HEK293 (cell line): ENCODE results near the gene CDCA3.

Experiments
- GLI4 ChIP-seq: fragments of 450-650 bp; formaldehyde crosslinking; IDR thresholded peaks from 2 replicates; pipeline ENCODE4 v1.5.1; 2016; ENCODE audit warnings: missing biosample characterization, missing genetic modification characterization
- KLF8 ChIP-seq: fragments of 450-650 bp; formaldehyde crosslinking; IDR thresholded peaks from 2 replicates; pipeline ENCODE4 v1.5.1; 2016; ENCODE audit warnings: missing biosample characterization, missing genetic modification characterization
- MEIS1 ChIP-seq: sonication (generic); formaldehyde crosslinking; IDR thresholded peaks from 2 replicates; pipeline ENCODE4 v1.8.1; 2022; ENCODE audit warnings: missing genetic modification reagents, mild to moderate bottlenecking, borderline replicate concordance
- SETDB1 ChIP-seq: IDR thresholded peaks from one replicate; pipeline ENCODE4 v1.6.1; 2017; ENCODE audit warnings: mild to moderate bottlenecking, low read length, moderate library complexity, mixed read lengths; ENCODE audit not compliant: insufficient read length
- ZBTB21 ChIP-seq: fragments of 450-650 bp; formaldehyde crosslinking; IDR thresholded peaks from 2 replicates; pipeline ENCODE4 v1.5.1; 2017; ENCODE audit warnings: missing biosample characterization, missing genetic modification characterization
- ZBTB48 ChIP-seq: fragments of 450-650 bp; formaldehyde crosslinking; IDR thresholded peaks from 2 replicates; pipeline ENCODE4 v1.5.1; 2016; ENCODE audit warnings: missing biosample characterization, missing genetic modification characterization
- ZNF114 ChIP-seq: fragments of 450-650 bp; formaldehyde crosslinking; IDR thresholded peaks from 2 replicates; pipeline ENCODE4 v1.5.0; 2017; ENCODE audit warnings: missing biosample characterization, missing genetic modification characterization
- ZNF133 ChIP-seq: fragments of 450-650 bp; formaldehyde crosslinking; IDR thresholded peaks from 2 replicates; pipeline ENCODE4 v1.5.1; 2016; ENCODE audit warnings: missing biosample characterization, missing genetic modification characterization
- ZNF140 ChIP-seq: fragments of 450-650 bp; formaldehyde crosslinking; IDR thresholded peaks from 2 replicates; pipeline ENCODE4 v1.5.1; 2016; ENCODE audit warnings: missing biosample characterization, missing genetic modification characterization
- ZNF394 ChIP-seq: fragments of 450-650 bp; formaldehyde crosslinking; IDR thresholded peaks from 2 replicates; pipeline ENCODE4 v1.5.1; 2016; ENCODE audit warnings: missing biosample characterization, missing genetic modification characterization, mild to moderate bottlenecking, moderate library complexity, borderline replicate concordance
- ZNF530 ChIP-seq: fragments of 450-650 bp; formaldehyde crosslinking; IDR thresholded peaks from 2 replicates; pipeline ENCODE4 v1.5.1; 2016; ENCODE audit warnings: low read depth, missing biosample characterization, missing genetic modification characterization
- ZNF585B ChIP-seq: fragments of 450-650 bp; formaldehyde crosslinking; IDR thresholded peaks from 2 replicates; pipeline ENCODE4 v1.5.1; 2016; ENCODE audit warnings: missing biosample characterization, missing genetic modification characterization
- ZNF624 ChIP-seq: fragments of 450-650 bp; formaldehyde crosslinking; IDR thresholded peaks from 2 replicates; pipeline ENCODE4 v1.5.1; 2017; ENCODE audit warnings: missing biosample characterization, missing genetic modification characterization
- ZNF660 ChIP-seq: fragments of 450-650 bp; IDR thresholded peaks from 2 replicates; pipeline ENCODE4 v1.5.1; 2018; ENCODE audit warnings: missing biosample characterization, mild to moderate bottlenecking, missing genetic modification characterization
- ZNF670 ChIP-seq: fragments of 450-650 bp; formaldehyde crosslinking; IDR thresholded peaks from 2 replicates; pipeline ENCODE4 v1.5.1; 2016; ENCODE audit warnings: missing biosample characterization, missing genetic modification characterization, low read depth
- ZNF792 ChIP-seq: fragments of 450-650 bp; formaldehyde crosslinking; IDR thresholded peaks from 2 replicates; pipeline ENCODE4 v1.5.1; 2016; ENCODE audit warnings: missing biosample characterization, missing genetic modification characterization
- ZNF830 ChIP-seq: fragments of 450-650 bp; IDR thresholded peaks from 2 replicates; pipeline ENCODE4 v1.5.0; 2018; ENCODE audit warnings: missing biosample characterization, missing genetic modification characterization, low read depth, mild to moderate bottlenecking, moderate library complexity
- TF ChIP-seq, protein P1 (sequence below): fragments of 450-650 bp; formaldehyde crosslinking; IDR thresholded peaks from 2 replicates; pipeline ENCODE4 v1.5.1; 2016; ENCODE audit warnings: missing biosample characterization, missing genetic modification characterization
- TF ChIP-seq, protein P2 (sequence below): fragments of 450-650 bp; formaldehyde crosslinking; IDR thresholded peaks from 2 replicates; pipeline ENCODE4 v1.5.1; 2016; ENCODE audit warnings: missing biosample characterization, missing genetic modification characterization
- TF ChIP-seq, protein P3 (sequence below): fragments of 450-650 bp; formaldehyde crosslinking; IDR thresholded peaks from 2 replicates; pipeline ENCODE4 v1.5.1; 2017; ENCODE audit warnings: missing biosample characterization, missing genetic modification characterization
- TF ChIP-seq, protein P4 (sequence below): fragments of 450-650 bp; formaldehyde crosslinking; IDR thresholded peaks from 2 replicates; pipeline ENCODE4 v1.5.0; 2017; ENCODE audit warnings: missing biosample characterization, missing genetic modification characterization, borderline replicate concordance
- TF ChIP-seq, protein P5 (sequence below): fragments of 450-650 bp; formaldehyde crosslinking; IDR thresholded peaks from 2 replicates; pipeline ENCODE4 v1.5.1; 2017; ENCODE audit warnings: missing biosample characterization, missing genetic modification characterization
- TF ChIP-seq, protein P6 (sequence below): fragments of 450-650 bp; formaldehyde crosslinking; IDR thresholded peaks from 2 replicates; pipeline ENCODE4 v1.5.1; 2016; ENCODE audit warnings: missing biosample characterization, missing genetic modification characterization, borderline replicate concordance
- TF ChIP-seq, protein P7 (sequence below): fragments of 450-650 bp; formaldehyde crosslinking; optimal IDR thresholded peaks from 2 replicates; pipeline ENCODE3; 2016; ENCODE audit warnings: missing biosample characterization, mild to moderate bottlenecking, missing genetic modification characterization

Gene CDCA3

DNA sequence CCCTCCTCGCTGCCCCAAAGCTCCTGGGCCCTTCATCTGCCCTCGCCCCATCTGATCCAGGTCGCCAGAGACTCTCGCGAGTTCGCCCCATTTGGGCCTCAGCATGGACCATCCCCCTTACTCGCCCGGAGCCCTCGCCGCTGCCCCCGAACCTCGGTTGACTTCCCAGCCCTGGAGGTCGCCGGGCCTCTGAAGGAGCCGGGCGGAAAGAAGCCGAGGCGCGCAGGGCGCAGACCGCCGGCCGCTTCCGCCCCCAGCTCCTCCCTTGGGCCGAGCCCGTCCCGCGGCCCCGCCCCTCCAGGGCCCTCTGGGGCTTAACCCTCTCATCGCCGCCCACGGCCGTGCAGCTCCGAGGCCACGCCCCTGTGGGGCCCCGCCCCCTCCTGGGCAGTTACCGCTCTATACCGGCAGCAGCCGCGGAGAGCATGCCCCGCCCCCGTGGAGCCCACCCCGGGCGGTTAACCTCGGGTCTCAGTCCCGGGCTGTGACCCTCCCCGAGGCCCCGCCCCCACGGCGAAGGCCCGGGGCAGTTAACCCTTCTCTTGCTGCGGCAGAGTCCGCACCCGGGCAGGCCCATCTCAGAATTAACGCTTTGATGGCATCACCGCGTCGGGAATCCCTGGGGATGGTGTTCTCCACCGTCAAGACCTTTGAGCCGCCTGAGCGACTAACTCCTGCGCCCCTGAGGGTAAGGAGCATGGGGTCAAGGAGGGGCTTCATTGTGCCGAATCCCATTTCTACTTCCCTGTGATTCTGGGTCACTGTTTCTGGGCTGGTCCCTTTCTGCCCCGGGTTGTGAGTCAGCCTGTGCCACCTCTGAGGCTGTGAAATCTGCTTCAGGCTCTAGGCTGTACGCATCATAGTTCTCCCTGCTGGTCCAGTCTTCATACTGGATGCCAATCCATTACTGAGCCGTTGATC lies 22.3 kb upstream of the CDCA3 start, which contains the start of gene SPSB2 (continued):
- TF ChIP-seq, protein P1, sequence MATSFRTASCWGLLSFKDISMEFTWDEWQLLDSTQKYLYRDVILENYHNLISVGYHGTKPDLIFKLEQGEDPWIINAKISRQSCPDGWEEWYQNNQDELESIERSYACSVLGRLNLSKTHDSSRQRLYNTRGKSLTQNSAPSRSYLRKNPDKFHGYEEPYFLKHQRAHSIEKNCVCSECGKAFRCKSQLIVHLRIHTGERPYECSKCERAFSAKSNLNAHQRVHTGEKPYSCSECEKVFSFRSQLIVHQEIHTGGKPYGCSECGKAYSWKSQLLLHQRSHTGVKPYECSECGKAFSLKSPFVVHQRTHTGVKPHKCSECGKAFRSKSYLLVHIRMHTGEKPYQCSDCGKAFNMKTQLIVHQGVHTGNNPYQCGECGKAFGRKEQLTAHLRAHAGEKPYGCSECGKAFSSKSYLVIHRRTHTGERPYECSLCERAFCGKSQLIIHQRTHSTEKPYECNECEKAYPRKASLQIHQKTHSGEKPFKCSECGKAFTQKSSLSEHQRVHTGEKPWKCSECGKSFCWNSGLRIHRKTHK (tag by site-specific recombination) = no peak
- no peak for TF ChIP-seq ZNF530 (tag by site-specific recombination)
- TF ChIP-seq, protein P2, sequence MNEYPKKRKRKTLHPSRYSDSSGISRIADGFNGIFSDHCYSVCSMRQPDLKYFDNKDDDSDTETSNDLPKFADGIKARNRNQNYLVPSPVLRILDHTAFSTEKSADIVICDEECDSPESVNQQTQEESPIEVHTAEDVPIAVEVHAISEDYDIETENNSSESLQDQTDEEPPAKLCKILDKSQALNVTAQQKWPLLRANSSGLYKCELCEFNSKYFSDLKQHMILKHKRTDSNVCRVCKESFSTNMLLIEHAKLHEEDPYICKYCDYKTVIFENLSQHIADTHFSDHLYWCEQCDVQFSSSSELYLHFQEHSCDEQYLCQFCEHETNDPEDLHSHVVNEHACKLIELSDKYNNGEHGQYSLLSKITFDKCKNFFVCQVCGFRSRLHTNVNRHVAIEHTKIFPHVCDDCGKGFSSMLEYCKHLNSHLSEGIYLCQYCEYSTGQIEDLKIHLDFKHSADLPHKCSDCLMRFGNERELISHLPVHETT (tag by site-specific recombination) = no peak
- peak; percentile 62 for TF ChIP-seq GLI4 (tag by site-specific recombination)
- TF ChIP-seq, protein P3, sequence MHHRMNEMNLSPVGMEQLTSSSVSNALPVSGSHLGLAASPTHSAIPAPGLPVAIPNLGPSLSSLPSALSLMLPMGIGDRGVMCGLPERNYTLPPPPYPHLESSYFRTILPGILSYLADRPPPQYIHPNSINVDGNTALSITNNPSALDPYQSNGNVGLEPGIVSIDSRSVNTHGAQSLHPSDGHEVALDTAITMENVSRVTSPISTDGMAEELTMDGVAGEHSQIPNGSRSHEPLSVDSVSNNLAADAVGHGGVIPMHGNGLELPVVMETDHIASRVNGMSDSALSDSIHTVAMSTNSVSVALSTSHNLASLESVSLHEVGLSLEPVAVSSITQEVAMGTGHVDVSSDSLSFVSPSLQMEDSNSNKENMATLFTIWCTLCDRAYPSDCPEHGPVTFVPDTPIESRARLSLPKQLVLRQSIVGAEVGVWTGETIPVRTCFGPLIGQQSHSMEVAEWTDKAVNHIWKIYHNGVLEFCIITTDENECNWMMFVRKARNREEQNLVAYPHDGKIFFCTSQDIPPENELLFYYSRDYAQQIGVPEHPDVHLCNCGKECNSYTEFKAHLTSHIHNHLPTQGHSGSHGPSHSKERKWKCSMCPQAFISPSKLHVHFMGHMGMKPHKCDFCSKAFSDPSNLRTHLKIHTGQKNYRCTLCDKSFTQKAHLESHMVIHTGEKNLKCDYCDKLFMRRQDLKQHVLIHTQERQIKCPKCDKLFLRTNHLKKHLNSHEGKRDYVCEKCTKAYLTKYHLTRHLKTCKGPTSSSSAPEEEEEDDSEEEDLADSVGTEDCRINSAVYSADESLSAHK (tag by site-specific recombination) = no peak
- peak; percentile 88 for TF ChIP-seq ZBTB48 (tag by site-specific recombination)
- TF ChIP-seq ZNF670 (tag by site-specific recombination) = no peak
- TF ChIP-seq, protein P4, sequence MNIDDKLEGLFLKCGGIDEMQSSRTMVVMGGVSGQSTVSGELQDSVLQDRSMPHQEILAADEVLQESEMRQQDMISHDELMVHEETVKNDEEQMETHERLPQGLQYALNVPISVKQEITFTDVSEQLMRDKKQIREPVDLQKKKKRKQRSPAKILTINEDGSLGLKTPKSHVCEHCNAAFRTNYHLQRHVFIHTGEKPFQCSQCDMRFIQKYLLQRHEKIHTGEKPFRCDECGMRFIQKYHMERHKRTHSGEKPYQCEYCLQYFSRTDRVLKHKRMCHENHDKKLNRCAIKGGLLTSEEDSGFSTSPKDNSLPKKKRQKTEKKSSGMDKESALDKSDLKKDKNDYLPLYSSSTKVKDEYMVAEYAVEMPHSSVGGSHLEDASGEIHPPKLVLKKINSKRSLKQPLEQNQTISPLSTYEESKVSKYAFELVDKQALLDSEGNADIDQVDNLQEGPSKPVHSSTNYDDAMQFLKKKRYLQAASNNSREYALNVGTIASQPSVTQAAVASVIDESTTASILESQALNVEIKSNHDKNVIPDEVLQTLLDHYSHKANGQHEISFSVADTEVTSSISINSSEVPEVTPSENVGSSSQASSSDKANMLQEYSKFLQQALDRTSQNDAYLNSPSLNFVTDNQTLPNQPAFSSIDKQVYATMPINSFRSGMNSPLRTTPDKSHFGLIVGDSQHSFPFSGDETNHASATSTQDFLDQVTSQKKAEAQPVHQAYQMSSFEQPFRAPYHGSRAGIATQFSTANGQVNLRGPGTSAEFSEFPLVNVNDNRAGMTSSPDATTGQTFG (tag by site-specific recombination) = no peak
- TF ChIP-seq ZNF114 = no peak
- no peak for TF ChIP-seq SETDB1
- TF ChIP-seq ZNF133 (tag by site-specific recombination) = no peak
- no peak for TF ChIP-seq ZNF792
- peak; percentile 89 for TF ChIP-seq KLF8 (tag by site-specific recombination)
- TF ChIP-seq, protein P5, sequence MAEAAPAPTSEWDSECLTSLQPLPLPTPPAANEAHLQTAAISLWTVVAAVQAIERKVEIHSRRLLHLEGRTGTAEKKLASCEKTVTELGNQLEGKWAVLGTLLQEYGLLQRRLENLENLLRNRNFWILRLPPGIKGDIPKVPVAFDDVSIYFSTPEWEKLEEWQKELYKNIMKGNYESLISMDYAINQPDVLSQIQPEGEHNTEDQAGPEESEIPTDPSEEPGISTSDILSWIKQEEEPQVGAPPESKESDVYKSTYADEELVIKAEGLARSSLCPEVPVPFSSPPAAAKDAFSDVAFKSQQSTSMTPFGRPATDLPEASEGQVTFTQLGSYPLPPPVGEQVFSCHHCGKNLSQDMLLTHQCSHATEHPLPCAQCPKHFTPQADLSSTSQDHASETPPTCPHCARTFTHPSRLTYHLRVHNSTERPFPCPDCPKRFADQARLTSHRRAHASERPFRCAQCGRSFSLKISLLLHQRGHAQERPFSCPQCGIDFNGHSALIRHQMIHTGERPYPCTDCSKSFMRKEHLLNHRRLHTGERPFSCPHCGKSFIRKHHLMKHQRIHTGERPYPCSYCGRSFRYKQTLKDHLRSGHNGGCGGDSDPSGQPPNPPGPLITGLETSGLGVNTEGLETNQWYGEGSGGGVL (tag by site-specific recombination) = no peak
- no peak for TF ChIP-seq ZNF585B (tag by site-specific recombination)
- TF ChIP-seq ZBTB21 = no peak
- no peak for TF ChIP-seq ZNF830 (tag by site-specific recombination)
- no peak for TF ChIP-seq ZNF140 (tag by site-specific recombination)
- TF ChIP-seq, protein P6, sequence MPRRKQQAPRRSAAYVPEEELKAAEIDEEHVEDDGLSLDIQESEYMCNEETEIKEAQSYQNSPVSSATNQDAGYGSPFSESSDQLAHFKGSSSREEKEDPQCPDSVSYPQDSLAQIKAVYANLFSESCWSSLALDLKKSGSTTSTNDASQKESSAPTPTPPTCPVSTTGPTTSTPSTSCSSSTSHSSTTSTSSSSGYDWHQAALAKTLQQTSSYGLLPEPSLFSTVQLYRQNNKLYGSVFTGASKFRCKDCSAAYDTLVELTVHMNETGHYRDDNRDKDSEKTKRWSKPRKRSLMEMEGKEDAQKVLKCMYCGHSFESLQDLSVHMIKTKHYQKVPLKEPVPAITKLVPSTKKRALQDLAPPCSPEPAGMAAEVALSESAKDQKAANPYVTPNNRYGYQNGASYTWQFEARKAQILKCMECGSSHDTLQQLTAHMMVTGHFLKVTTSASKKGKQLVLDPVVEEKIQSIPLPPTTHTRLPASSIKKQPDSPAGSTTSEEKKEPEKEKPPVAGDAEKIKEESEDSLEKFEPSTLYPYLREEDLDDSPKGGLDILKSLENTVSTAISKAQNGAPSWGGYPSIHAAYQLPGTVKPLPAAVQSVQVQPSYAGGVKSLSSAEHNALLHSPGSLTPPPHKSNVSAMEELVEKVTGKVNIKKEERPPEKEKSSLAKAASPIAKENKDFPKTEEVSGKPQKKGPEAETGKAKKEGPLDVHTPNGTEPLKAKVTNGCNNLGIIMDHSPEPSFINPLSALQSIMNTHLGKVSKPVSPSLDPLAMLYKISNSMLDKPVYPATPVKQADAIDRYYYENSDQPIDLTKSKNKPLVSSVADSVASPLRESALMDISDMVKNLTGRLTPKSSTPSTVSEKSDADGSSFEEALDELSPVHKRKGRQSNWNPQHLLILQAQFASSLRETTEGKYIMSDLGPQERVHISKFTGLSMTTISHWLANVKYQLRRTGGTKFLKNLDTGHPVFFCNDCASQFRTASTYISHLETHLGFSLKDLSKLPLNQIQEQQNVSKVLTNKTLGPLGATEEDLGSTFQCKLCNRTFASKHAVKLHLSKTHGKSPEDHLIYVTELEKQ (tag by site-specific recombination) = no peak
- TF ChIP-seq ZNF624 (tag by site-specific recombination) = no peak
- TF ChIP-seq ZNF394 (tag by site-specific recombination) = peak; percentile 73; the same call in 1 of the 2 replicates
- TF ChIP-seq ZNF660 (tag by site-specific recombination) = peak; percentile 60; the same call in 1 of the 2 replicates
- no peak for TF ChIP-seq MEIS1 (CRISPR knock-in tag)
- TF ChIP-seq, protein P7, sequence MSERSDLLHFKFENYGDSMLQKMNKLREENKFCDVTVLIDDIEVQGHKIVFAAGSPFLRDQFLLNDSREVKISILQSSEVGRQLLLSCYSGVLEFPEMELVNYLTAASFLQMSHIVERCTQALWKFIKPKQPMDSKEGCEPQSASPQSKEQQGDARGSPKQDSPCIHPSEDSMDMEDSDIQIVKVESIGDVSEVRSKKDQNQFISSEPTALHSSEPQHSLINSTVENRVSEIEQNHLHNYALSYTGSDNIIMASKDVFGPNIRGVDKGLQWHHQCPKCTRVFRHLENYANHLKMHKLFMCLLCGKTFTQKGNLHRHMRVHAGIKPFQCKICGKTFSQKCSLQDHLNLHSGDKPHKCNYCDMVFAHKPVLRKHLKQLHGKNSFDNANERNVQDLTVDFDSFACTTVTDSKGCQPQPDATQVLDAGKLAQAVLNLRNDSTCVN (tag by site-specific recombination) = peak; percentile 71
